HUDEP-2 (cell line): Measurements from ENCODE around the gene ZNF540.
"Not testable (repeated sequence)": the region's sequence is repeated elsewhere in the genome, so short reads cannot be mapped to it uniquely, and the experiment has no call there.

Experiments used
- DNase-seq, 76 experiments: peaks; one replicate each; lab custom pipeline; 2025; ENCODE audit not compliant: unreplicated experiment in 76 of 76; lab: John Stamatoyannopoulos, UW

Gene ZNF540

DNA sequence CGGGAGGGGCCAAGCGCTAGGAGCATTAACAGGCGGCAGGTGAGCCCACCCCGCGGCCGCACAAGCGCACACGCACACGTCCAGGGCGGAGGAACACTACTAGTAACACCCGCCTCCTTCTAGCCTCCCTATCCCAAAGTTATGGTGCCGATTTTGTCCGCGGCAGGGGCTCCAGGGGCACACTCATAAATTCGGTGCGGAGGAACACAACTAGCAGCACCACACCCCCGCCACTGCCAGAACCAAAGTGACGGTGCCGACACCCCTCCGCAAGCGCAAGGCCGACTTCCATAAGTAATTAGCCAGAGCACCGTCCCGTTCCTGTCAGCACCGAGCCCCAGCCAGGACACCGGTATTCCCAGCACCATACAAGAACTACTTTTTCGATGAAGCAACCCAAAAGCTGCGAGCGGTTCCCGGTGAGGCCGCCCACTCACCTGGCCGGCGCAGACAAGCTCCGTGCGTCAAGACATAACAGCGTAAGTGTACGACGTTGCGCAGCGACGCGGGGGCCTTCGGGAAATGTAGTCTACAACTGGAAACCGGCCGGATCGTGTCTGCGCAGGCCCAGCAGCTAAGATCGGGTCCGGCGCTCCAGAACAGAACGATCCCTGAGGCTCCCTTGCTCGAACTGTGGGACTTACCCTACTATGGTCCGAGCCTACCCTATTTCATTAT is at the start of gene ZNF540, which contains the start of gene ZNF571:
TSS of gene ZNF540 (plus strand) at position 573 of the 678 bp plus-strand sequence. CDS start 3,572 bp downstream, outside the sequence.
TSS of gene ZNF571 (minus strand) at position 489 of the 678 bp plus-strand sequence. CDS start 8,116 bp downstream, outside the sequence.
- peak in 74 of 76 experiments; percentile 14 to 94 (median 84) for DNase-seq

DNA sequence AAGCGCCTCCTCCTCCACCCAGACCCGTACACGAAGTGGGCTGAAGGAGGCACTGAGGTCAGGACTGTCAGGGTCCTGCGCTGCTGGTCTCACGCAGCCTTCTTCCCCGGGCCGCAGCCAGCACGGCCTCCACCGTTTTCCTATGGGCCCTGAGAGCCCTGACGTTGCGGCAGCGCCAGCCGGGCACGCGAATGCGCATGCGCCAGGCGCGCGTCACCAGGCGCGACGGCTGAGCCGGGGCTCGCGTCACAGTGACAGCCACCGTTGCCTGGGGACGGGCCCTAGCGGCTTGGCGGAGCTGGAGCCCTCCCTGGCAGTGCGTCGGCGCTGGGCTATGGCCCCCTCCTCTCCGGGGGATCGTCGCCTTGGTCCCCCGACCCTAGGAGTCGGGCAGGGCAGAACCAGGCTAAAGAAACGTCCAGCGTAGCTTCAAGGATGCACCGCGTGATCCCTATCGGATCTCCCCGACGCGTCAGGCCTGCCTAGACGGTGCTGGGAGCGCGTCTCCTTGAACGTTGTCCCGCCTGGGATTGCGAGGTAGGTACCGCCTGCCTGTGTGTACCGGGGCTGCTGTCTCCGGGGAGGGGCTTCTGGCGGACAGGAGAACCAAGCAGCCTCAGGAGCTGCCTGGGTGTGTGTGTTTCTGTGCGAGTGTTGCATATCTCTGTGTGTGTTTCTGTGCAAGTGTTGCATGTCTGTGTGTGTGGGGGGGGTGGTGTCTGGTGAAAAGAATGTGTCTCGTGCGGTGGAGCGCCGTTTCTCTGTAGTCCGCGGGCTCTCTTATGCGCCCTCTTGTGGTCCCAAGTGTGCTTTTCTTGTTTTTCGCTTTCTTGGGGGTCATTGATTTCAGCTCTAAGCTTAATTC is 43.3 kb upstream of the ZNF540 start:
- peak in 50 of 76 experiments; percentile 1 to 67 (median 36) for DNase-seq

DNA sequence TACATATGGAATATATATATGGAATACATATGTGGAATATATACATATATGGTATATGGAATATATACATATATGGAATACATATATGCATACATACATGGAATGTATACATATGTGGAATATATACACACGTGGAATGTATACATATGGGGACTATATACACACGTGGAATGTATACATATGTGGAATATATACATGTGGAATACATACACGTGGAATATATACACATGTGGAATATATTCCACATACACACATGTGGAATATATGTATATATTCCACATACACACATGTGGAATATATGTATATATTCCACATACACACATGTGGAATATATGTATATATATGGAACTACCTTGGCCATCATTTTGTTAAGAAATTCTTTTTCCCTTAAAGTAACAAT is 31.2 kb upstream of the ZNF540 start:
- no peak for DNase-seq

DNA sequence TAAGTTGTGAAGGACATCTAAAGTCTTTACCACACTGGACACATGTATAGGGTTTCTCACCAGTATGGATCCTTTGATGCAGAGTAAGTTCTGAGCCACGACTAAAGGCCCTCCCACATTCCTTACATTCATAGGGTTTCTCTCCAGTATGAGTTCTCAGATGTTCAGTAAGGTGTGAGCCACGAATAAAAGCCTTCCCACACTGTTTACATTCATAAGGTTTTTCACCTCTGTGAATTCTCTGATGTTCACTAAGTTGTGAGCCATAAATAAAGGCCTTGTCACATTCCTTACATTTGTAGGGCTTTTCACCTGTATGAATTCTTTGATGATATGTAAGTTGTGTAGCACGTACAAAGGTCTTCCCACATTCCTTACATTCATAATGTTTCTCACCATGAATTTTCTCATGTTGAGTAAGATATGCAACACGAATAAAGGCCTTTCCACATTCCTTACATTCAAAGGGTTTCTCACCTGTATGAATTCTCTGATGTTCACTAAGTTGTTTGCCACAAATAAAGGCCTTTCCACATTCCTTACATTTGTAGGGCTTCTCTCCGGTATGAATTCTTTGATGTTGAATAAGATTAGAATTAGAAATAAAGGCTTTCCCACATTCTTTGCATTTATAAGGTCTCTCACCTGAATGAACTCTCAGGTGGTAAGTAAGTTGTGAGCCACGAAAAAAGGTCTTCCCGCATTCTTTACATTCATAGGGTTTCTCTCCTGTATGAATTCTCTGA is 29.9 kb upstream of the ZNF540 start:
- DNase-seq, result no peak

DNA sequence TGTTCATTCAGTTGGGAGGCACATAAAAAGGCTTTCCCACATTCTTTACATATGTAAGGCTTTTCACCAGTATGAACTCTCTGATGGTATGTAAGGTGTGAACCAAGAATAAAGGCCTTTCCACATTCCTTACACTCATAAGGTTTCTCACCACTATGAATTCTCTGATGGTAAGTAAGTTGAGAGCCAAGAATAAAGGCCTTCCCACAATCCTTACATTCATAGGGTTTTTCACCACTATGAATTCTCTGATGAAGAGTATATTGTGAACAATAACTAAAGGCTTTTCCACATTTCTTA is 29.4 kb upstream of the ZNF540 start:
- no peak for DNase-seq

DNA sequence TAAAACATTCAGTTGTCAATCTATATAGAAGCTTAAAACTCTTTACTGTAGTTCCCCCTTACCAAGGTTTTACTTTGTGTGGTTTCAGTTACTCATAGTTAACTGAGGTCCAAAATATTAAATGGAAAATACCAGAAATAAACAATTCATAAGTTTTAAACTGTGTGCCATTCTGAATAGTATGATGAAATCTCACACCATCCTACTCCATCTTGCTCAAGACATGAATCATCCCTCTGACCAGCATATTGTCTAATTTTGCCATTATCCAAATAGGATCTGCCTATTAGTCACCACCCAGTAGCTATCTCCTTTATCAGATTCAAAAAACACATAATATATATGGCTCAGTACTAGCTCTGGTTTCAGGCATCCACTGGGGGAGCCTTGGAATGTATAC is 22.5 kb upstream of the ZNF540 start:
- DNase-seq, result no peak

DNA sequence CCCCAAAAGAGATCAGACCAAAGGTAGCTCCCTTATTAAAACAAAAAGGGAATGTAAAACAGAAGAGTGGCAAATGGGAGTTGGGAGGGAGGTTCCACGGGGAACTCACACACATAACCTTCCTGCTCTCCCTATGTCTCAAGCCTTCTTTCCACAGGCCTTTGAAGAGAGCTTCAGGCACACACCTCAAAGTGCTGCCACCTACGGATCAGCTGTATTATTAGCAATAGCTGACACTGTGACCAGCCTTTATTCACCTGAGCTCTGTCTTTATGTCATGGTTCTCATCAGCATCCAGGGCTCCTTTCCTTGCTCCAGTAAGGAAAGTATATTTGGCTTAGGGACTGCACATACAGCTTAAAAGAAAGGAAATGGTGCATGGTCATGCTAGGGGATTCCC is 11.3 kb upstream of the ZNF540 start:
- DNase-seq, result no peak

DNA sequence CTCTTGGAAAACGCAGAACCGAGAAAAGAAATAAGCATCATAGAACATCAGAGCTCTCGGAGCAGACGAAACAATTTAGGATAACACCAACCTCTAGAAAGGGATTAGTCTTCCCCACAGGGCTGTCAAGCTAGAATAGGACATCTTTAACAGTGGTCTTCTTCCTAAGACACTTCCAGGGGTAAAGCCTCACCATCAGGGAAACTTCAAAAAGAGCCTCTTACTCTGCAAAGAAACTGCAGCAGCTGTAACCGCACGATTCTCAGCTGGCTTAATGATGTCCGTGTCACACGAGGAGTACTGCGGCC is 726 bp upstream of the ZNF540 start:
- DNase-seq, result peak in 1 of 76 experiments; percentile 48

DNA sequence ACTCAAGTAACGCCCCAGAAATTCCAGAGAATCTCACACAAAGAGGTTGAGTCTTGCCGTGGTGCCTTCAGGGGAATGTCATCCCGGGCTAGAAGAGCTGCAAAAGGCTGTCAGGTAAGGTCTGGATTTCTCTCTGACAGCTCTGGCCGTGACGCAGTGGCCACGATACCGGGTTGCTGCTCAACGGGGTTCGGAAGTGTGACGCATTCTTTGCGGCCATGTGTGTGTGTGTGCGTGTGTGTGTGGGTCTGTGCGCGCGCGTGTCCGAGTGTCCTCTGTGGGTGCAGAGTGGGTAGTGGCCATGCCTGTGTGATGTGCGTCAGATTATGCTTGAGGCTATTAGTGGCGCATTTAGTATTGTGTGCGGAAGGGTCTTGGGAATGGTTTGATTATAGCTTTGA is 306 bp downstream of the ZNF540 start:
- peak in 25 of 76 experiments; percentile 14 to 90 (median 37) for DNase-seq

DNA sequence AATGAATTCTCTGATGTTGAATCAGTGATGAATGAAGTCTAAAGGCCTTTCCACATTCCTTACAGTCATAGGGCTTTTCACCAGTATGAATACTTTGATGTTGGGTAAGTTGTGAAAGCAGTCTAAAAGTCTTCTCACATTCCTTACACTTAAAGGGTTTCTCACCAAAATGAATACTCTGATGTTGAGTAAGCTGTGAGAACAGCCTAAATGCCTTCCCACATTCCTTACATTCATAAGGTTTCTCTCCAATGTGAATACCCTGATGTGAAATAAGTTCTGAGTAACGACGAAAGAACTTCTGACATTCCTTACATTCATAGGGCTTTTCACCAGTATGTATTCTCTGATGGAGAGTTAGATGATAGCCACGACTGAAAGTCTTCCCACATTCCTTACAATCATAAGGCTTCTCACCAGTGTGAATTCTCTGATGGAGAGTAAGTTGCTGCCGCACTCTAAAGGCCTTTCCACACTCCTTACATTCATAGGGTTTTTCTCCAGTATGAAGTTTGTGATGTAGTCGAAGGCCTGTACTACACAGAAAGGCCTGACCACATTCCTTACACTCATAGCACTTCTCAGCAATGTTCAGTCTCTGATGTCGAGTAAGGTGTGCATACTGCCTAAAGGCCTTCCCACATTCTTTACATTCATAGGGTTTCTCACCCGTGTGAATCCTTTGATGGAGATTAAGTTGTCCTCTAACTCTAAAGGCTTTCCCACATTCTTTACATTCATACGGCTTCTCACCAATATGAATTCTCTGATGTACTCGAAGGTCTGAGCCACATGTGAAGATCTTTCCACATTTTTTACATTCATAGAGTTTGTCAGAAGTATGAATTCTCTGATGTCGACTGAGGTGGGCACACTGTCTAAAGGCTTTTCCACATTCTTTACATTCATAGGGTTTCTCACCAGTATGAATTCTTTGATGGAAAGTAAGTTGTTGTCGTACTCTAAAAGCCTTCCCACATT is 40.7 kb downstream of the ZNF540 start:
- no peak for DNase-seq

DNA sequence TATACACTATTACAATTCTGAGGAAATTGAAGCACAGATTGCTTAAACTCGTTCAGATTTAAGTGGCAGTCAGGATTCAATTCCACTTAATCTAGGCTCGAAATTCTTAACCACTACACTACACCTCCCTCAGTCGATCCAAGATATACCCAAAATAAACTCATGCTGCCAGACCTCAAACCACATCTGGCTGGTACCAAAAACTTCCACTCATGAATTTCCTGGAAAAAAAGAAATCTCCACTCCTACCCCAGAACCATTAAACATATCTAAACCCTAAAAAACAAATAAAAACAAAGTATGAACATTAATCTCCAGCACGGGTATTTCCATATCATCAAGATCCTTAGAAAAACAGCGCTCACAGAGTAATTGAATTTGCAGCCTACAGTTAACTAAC is 59.4 kb downstream of the ZNF540 start:
- DNase-seq, result no peak

DNA sequence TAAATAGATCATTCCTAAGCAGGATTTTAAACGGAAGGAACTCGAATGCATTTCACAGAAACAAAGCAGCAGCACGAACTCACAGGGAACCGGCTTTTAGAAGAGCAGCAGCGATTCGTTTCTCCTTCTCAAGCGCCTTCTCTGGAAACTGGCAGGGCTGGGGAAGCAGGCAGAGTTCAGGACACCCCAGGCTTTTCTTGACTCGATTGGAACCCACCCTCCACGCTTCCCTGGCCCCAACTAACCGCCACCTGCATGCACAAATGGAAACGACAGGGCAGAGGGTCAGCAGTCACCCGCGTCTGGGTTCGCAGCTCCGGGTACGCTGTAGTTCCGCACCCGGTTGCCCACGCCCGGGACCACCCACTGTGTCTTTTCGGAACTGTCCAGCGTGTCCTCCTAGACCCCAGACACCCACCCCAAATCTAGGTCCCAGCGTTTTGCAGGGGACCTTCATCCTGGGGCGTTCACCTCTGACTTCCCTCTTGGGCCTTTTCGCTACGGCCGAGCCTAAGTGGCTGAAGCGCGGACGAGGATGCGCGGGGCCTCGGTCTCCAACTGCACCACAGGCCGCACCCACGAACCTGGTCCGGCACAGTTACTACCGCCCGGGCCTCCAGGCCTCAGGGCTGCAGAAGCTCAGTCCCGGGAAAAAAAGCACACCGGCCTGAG is 60.1 kb downstream of the ZNF540 start:
- DNase-seq, result peak in 1 of 76 experiments; percentile 5

DNA sequence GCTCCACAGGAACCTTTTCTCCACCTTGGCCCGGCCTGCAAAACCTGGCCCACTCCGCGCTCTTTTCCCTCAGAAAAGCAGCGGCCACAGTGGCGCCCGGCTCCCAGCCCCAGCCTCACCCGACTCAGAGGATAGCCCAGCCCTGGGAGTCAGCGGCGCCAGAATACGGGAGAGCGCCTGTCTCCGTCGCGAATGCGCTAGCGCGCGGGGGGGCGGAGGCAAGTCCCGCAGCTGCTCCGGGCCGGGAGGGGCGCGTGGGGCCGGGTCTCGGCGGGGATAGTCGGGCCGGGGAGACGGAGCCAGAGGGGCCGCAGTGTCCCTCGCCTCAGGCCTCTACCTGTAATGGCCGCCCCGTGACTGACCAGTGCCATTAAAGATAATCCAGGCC is 60.6 kb downstream of the ZNF540 start, which contains the start of gene ZFP30:
TSS of gene ZFP30 (minus strand) at position 165 of the 388 bp plus-strand sequence. CDS start 7,643 bp downstream, outside the sequence.
- peak in 2 of 76 experiments; percentile 0 to 5 for DNase-seq

DNA sequence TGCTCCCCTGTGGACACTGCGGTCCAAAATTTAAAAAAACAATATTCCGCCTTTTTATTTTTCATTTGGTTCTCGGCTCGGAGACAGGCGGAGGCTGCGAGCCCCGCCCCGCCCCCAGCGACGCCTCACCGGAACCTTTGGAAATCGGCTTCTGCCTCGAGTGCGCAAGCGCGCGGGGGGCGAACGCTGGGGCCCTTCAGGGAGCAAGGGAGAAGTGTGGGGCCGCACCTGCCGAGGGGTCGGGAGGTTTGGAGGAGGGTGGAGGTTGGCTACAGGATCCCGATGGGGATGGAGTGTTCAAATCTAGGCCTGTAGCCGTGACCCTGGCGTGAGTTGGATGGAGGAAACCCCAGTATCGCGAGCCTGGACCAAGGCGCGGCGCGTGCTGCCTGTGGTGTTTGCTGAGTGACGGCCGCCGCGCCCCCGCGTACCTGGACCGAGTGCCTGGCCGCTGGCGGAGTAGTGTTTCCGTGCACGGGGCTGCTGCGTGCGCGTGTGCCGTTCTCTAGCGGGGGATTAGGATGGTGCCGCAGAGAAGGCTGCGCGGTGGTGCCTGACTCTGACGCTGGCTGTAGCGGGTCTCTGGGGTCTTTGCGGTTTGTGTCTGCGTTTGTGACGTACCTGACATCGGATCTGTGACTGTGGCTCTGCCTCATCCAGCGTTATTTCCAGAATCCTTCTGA is 61.2 kb downstream of the ZNF540 start:
- DNase-seq, result peak in 8 of 76 experiments; percentile 5 to 32 (median 17)

DNA sequence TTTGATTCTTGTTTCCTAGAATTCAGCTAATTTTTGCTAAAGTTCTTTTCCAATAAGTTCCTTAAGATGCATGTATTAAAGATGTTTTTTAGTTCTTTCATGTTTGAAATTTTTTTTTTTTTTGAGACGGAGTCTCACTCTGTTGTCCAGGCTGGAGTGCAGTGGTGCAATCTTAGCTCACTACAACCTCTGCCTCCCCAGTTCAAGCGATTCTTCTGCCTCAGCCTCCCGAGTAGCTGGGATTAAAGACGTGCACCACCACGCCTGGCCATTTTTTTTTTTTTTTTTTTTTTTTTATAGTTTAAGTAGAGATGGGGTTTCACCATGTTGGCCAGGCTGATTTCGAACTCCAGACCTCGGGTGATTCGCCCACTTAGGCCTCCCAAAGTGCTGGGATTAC is 62.5 kb downstream of the ZNF540 start:
- not testable (repeated sequence) for DNase-seq
